CD4-positive, alpha-beta T cell treated with Interleukin-6 at 100 ng/mL for 8 hours (primary cell): ENCODE data around the gene BCL11A.

Experiments
- DNase-seq: peaks from one replicate; pipeline ENCODE4 v3.0.0-alpha.2; 2020; ENCODE audit warnings: mixed read lengths, low spot score

BCL11A gene

DNA sequence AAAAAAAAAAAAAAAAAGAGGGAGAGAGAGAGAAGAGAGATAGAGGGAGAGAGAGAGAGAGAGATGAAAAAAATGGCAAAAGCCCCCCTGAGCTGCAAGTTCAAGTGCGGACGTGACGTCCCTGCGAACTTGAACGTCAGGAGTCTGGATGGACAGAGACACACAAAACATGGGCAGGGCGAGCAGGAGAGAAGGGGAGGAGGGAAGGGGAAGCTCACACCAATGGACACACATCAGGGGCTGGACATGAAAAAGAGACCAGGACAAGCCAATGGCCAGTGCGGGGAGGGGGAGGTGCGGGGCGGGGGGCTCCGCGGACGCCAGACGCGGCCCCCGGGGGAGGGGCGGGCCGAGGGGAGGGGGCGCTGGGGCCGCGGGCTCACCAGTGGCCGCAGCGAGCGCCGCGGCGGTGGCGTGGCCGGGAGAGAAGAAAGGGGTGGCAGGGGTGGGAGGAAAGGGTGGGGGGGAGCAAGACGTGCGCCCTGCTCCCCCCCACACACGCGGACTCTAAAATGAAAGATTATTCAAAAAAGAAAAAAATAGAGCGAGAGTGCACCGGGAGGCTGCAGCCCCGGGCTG, at the start of gene BCL11A:
Gene BCL11A (minus strand): TSS at position 160 of the 579 bp plus-strand sequence. CDS start 384 bp downstream, outside the sequence.
- no peak for DNase-seq

DNA sequence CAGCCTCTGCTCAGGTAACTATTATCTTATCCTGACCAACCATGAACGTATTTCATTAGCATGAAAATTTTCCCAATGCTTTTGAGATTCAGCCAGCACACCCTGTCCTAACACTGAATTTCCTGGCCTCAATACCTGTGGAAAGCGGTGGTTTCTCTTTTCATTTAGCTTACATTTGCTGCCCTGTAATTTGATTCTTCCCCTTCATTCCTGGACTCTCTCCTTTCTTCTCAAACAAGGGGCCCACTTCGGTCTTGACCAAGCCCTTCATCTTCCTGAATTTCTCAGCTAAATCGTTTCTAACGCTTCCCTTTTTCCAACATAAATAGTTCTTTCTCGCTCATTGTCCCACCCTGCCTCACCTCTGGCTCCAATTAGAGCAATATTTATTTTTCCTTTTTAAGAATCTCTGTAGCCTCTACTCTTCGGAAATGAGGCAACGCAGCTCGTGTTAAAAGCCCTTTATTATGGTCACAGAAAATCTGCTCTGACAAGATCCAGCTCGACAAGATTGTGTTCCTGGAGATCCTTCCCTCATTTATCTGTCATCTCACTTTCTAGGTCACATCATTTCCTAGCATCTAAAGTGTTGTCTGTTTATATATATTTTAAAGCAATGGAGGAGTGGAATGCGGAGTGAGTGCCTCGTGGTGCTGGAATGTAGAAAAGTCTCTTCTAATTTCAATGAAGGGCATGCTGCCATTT, 49.5 kb upstream of the BCL11A start:
- no peak for DNase-seq

DNA sequence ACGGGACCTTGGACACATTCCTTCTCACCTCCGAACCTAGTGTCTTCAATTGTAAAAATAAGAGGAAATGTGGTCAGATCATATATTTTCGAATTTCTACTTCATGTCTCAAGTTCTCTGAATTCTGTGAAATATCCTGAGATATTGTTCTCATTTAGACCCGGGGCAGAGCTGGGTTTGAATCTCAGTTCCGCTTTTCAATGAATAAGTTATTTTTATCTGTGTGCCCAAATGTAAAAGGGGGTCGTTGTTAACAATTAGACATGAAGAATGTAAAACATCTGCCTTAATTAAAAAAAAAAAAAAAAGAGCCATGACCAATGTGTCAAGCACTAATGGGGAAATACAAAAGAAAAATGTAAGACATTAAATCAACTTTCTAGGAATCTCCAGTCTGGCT, 48.9 kb upstream of the BCL11A start:
- DNase-seq: no peak

DNA sequence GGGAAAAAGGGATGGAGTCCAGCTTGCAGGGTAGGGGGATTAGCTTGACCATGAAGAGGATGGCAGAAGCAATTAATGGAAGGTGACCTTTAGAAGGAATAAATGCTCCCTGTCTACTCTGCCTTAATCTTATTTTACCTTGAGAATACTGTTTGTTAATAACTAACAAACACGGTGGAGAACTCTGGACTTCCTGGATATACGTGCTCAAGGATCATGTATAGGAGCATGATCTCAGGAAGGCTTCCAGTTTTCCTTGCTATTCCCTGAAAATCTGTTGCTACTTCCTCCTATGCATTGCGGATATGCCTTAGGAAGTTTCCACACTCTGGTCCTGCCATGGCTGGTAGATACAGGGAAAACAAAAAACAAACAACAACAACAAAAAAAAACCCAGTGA, 44.8 kb upstream of the BCL11A start:
- DNase-seq: no peak

DNA sequence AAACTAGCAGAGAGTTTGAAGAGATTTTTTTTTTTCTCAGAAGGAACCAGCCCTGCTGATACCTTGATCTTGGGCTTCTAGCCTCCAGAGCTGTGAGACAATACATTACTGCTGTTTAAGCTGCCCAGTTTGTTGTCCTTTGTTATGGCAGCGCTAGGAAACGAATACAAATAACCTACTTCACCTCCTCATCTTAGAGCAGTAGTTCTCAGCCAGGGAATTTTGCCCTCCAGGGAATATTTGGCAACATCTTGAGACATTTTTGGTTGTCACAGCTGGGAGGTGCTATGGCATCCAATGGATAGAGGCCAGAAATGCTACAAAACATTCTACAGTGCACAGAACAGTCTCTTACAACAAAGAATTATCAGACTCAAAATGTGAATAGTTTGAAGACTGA, 43.9 kb upstream of the BCL11A start:
- no peak for DNase-seq

DNA sequence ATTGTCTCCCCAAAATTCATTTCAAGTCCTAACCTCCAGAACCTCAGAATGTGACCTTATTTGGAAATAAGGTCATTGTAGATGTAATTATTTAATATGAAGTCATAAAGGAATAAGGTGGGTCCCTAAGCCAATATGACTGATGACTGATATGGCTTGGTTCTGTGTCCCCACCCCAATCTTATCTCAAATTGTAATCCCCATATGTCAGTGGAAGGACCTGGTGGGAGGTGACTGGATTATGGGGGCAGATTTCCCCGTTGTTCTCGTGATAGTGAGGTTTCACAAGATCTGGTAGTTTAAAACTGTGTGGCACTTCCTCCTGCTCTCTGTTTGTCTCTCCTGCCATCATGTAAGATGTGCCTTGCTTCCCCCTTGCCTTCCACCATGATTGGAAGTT, 43.0 kb upstream of the BCL11A start:
- no peak for DNase-seq

DNA sequence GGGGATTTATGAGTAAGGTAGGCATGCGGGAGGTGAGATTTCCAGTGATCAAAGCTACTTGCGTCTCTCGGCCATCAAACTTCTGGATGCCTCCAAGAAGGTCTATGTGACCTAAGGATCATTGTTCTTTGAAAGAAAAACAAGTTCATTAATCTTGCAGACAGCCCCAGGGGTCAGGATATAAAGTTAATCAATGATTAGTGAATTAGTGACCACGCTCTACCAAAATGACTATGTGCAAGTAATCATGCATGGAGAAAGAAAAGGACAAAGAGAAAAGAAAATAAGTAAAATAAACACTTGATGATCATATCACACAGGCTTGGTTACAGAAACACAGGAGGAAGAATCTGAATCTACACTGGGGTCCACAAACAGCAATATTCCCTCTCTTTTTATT, 42.5 kb upstream of the BCL11A start:
- no peak for DNase-seq

DNA sequence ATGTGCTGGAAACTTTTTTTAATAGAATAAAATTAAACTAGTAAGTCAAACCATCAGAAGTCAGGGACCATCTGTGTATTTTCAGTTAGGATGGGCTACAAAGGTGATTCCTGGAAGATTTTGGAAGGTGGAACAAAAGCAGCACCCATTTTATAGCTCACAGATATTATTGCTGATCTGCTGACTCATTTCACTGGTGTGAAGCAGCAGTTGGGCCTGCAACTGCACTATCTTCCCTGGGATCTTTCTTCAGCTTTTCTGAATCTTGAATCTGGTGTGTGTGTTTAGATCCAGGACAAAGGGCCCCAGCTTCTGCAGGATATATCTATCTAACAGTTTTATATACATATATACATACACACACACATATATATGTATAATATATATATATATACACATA, 35.6 kb upstream of the BCL11A start:
- no peak for DNase-seq

DNA sequence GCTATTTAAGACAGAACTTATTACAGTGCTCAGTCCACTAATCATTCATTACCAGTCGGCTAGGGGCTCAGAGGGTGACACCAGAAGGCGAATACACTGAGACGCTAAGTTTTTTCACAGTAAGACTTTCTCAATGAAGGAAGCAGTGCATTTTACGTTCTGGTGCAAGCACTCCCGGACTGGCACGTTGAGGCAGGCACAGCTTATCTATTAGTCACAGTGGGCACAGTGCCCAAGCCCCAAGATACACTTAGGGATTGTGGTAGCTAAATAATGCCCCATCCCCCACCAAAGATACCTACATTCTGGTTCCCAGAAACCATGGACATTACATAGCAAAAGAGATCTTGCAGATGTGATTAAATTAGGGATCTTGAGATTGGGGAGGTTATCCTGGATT, 32.6 kb upstream of the BCL11A start:
- no peak for DNase-seq

DNA sequence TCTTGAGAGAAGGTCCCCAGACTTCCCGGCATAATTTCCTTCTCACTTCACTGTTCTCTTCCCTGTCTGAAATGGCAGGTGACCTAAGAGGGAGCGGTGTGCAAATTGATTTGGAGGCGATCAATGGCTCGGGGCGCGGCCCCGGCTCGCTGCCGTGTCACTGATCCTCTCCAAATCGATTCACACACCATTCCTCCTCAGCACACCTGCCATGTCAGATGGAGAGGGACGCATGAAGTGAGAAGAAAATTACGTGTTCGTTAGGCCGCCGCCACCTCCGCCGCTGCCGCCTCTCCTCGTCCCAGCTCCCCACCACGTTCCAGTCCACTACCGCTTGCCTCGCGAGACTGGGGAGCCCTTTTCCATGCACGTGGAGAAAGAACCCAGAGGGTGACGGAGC, 31.8 kb upstream of the BCL11A start:
- no peak for DNase-seq

DNA sequence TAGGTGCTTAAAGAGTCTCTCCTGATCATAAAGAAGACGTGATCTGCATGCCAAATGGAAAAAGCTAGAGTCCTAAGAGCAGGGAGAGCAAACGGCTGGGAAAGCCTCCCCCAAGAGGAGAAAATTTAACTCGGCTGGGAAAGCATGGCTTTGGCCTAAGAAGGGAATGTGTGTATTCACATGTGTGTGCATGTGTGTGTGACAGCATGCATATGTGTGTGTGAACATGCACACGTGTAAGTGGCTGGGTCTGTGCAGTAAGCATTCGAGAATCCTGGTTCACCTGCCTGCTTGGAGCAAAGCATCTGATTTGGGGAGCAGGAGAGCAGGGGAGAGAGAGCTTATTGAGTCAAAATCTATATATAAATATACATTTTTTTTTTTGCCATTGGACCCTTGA, 30.1 kb upstream of the BCL11A start:
- DNase-seq: no peak

DNA sequence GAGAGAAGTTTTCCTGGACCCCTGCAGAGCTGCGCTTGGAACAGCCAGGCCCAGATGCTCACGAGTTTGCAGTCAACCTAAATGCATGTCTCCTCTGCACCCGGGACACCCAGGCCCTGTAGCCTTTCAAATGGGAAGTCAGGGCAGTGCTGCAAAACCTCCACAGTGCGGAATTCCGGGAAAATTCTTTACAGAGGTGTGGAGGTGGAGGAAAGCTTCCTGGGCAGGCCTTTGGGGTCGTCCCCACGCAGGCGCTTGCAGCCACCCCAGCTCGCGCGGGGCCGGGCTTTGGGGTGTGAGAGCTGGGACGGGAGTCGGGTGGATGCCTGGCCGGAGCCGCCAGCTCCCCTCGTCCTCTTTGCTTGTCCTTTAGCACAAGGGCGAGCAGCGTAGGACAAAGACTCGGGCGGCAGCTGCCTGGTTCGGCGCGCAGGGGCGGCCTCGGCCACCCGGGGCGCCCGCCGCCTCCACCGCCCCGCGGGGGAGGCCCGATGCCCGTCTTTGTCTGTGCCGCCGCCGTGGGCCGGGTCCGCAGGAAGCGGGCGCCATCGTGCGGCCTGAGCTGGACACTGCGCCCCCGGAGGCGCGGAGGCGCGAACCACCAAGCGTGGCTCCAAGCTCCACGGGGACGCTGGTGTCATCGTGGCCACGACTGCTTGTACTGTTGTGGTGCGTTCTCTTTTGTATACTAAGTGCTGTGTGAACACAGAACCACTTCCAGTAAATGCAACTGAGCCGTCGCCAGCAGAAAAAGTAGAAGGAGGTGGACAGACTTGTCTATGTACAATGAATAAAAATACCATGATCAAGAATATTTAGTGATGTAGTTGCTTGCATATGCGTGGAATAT, 28.2 kb upstream of the BCL11A start:
- DNase-seq: peak; percentile 26

DNA sequence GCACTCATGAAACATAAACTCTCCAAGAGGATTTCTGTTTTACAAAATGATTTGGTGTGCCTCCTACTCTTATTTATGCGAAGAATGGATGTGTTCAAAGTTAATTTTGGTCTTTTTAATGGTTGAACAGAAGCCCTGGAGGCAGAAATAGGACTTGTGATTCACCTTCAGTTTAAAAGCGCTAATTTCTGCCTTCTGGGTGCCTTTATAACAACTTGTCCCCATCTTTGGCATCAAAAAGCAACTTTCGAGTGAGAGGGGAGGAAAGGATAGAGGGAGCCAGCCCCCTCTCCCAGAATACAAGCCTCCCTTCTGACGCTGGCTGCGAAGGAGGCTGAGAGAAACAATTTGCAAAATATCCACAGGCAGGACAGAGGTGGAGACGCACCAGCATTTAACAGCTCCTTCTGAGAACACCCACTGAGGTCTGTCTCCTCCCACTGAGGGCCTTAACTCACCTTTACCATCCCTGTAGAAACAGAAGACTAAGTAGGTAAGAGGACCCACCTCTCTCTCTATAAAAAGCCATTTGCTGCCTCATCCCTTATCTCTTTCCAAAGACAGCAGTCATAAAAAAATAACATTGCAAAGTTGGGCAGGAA, 24.3 kb upstream of the BCL11A start:
- no peak for DNase-seq

DNA sequence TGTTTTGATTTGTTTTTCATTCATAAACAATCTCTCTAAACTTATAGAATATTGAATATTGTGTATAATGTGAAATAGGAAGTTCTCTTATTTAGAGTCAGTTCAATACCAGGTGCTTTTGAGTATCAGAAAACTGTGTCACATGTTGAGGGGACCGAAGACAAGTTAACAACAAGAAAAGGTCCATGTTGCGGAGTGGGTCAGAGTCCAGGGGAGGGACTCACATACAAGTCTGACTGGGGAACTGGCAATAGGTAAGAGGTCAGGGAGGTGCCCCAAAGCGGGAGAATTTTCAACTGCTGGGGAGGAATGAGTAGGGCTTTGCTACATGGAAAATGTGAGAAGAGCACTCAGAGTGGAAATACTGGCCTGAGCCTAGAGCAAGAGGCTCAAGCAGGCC, 19.8 kb upstream of the BCL11A start:
- no peak for DNase-seq

DNA sequence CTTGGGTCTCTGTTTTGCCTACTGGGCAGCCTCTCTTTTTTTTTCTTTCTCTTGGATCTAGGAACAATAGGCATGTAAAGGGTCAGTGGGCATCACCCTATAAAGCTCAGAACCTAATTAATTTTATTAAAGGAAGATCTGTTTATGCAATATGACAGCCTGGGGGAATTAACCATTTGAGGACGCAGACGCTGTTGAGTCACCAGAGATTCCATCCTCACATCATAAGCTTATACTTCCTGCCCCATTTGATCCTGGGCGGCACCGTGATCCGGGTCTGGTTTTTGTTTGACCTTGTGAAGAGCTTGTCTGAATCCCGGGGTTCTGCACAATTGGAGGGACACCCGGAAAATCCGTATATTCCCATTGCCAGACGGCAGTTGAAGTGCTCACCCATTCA, 16.8 kb upstream of the BCL11A start:
- DNase-seq: no peak

DNA sequence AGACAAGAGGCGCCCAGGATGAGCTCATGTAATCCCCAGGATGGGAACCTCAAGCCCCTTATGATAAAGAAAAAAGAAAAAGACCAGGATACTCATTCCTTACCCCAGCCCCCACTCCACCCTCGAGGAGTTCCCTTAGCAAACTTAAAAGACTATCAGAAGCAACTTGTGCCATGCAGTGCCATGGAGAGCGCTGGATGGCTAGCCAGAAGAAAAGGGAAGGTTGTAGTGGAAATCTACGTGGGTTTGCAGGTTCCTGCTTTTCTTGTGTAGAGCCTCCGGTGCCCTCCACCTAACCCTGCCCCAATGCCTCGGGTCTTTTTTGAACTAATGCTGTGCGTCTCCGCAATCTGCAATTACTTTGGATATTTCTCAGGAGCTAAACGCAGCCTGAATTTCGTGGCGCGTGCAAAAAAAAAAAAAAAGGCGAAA, 16.2 kb upstream of the BCL11A start:
- DNase-seq: no peak

DNA sequence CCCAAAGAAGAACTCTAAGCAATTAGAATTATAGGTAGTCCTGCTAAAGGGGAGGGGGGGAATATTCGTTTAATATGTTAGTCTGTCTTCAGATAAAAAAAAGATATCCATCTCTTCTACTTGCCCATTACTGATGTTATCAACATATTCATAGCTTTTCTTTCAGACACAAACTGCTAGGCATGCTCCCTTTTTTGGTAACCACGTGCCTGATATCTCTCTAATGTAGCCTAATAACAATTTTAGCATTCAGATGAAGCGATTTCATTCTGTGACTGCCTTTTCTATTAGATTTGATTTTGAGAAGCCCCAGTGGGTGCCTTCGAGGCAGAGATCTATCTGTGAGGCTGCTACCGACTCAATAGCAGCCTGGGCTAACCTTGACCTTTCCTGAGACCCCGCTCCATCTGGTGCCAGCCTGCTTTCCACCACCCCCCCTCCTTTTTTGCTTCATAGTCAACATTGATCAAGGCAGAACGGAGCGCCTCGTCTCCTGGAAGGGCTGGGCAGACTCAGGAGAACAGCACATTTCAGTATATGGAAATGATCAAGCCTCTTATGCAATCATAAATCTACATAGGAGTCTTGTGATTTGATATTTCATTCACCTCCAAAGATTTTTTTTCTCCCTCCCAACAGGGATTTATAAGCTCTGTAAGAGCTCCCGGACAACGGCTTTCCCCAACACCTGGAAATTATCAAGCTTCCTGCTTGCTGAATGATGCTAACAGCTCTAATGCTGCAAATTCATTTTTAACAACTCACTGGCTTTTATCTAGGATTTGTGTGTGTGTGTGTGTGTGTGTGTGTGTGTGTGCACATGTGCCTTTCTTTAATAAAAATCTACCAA, 14.7 kb upstream of the BCL11A start:
- DNase-seq: no peak

DNA sequence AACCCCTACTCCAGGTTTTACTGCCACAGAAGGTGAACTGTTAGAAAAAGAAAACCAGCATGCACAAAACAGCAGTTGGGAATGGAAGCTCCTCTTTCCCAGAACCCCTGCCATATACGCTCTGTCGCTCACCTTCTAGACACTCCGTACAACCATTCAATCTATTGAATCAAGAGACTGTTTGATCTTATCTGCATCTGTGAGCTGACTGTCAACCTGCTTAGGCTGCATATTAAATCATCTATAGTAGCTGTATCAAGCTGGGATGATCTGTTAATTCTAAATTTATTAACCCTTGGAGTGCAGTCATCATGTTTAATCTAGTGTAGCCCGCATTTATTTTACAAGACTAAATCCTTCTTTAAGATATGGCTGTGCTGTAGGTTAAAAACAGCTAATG, 13.6 kb upstream of the BCL11A start:
- DNase-seq: no peak

DNA sequence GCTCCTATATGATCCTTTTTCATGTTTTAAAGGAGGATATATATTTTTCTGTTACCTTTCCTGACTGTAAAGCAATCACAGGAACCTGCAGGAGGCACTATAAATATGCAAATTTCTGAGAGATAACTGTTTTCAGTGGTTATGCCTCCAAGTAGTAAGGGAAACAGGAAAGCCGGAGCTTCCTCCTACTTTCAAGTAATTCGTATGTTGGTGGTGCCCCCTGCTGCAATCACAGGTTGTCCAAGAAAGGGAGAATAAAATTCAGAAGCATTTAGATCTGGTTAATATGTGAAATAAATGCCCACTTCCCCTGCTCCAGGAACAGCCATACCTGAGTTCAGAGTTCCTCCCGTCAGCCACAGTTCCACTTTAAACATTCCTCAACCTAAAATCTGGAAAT, 12.0 kb upstream of the BCL11A start:
- no peak for DNase-seq

DNA sequence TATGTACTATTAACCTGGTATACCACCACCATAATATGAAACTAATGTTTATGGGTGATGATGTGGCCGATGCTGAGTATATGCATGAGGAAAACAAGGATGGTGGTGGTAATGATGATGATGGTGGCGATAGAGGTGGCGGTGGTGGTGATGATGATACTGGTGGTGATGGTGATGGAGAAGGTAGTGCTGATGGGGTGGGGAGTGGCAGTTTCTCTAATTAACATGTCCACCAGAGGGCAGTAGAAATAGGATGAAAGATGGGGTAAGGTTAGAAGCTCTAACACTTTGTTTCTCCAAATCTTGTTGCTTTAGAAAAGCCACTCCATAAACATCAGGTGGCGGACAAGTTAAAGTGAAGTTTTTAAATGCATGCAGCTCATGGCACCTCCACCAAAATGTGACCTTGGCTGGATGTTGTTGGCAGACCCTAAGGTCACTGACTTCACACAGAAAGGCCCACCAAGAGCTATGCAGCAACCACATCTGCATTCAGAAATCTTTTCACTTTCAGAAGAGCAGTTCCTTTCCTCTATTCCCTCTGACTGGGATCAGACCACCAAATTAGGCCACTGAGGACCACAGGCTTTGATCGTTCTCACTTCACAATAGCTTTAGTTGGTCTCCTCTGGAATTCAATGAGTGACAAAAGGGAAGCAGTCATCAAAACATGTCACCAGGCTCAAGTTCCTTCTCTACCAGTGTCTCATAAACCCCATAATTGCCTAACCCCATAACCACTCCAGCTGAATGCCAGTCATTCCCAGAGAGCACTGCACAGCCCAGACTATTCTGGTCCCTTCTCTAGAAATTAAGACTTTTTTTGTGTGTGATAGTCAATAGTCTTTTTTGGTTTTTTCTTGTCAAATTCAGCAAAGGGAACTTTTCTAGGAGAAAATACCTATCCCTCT, 7.5 kb upstream of the BCL11A start:
- no peak for DNase-seq

DNA sequence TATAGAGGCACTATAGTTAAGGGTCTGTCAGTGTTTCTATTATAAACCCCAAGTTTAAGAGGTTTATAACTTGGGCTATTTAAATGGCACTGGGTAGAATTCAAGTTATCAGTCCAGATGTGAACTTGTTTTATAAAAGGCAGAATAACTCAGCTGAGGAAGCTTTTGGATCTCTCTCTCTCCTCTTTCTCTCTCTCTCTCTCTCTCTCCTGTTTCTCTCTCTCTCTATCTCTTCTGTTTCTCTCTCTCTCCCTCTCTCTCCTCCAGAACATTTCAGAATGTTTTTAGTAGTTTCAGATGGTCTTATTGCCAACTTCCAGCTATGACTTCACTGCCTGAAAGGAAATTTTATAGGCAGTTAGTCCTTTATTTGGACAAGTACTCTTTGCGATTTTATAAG, 6.4 kb upstream of the BCL11A start:
- no peak for DNase-seq
